Chondrocyte (in vitro differentiated cells): ENCODE data around the gene ZNF829. TPM values are rescaled to one million over a fixed set of nuclear protein-coding genes. Genes with fewer than 3 reads are reported as not detected.

Source experiments
- DNase-seq: peaks from one replicate; pipeline ENCODE4 v3.0.0; 2021; ENCODE audit warnings: mixed read lengths, low spot score
- H3K27ac Mint-ChIP-seq: one replicate; pipeline ENCODE4 v1.8.0; 2021; ENCODE audit warnings: mild to moderate bottlenecking, moderate library complexity, mixed read lengths; ENCODE audit not compliant: unreplicated experiment
- H3K27me3 Mint-ChIP-seq: 2 replicates; pipeline ENCODE4 v1.8.0; 2021; ENCODE audit warnings: low read depth, mixed read lengths
- H3K36me3 Mint-ChIP-seq: 2 replicates; pipeline ENCODE4 v1.8.0; 2021; ENCODE audit warnings: low read depth, mixed read lengths
- H3K4me1 Mint-ChIP-seq: 2 replicates; pipeline ENCODE4 v1.8.0; 2021; ENCODE audit warnings: low read depth, mild to moderate bottlenecking, mixed read lengths
- H3K4me3 Mint-ChIP-seq: one replicate; pipeline ENCODE4 v1.8.0; 2021; ENCODE audit warnings: mild to moderate bottlenecking, moderate library complexity, mixed read lengths; ENCODE audit not compliant: unreplicated experiment
- H3K9me3 Mint-ChIP-seq: 2 replicates; pipeline ENCODE4 v1.8.0; 2021; ENCODE audit warnings: low read depth, mixed read lengths
- CTCF ChIP-seq: fragments of 200-600 bp; sonication (generic); IDR thresholded peaks from 2 replicates; pipeline ENCODE4 v1.5.0; 2021; ENCODE audit warnings: antibody characterized with exemption, mild to moderate bottlenecking, moderate library complexity
- long read RNA-seq: library from polyadenylated mRNA; stranded (forward); transcript quantifications from one replicate; pipeline ENCODE4 v2.0.0, GENCODE V29; 2021
- total RNA-seq: library from RNA; stranded (reverse); gene quantifications from 3 replicates; pipeline ENCODE4 v1.2.1, GENCODE V29; 2021

ZNF829 gene
- total RNA-seq = 2.0 to 4.1 TPM (median 2.1 TPM) in 3 replicates
- long read RNA-seq = 0 reads

- Mint-ChIP-seq H3K27ac (peak within 1 kb of the TSS; percentile 95), H3K4me3 (peak within 1 kb of the TSS; percentile 85), H3K36me3 (peaks cover 47% of the 10 kb centered on the region), H3K27me3 (no peaks in the 10 kb centered on the region), H3K4me1 (peaks cover 19% of the 10 kb centered on the region), H3K9me3 (peaks cover 41% of the 10 kb centered on the region)
- DNase-seq = peak; percentile 96
- peak; percentile 87 for TF ChIP-seq CTCF
Observed at GRCh38 chr19:36915992-36916830, at the start of gene ZNF829, which contains the start of gene ZNF568. ZNF829 (minus strand) TSS chr19:36916291; CDS start chr19:36915167, 1,124 bp downstream. ZNF568 (plus strand) TSS chr19:36916332; CDS start chr19:36922771, 6,439 bp downstream.

- H3K4me1 Mint-ChIP-seq = no peaks in the 10 kb centered on the region
- no peak overlapping the region for H3K27ac Mint-ChIP-seq
- no peak for TF ChIP-seq CTCF
- H3K4me3 Mint-ChIP-seq = no peak overlapping the region
- H3K27me3 Mint-ChIP-seq = no peaks in the 10 kb centered on the region
- DNase-seq = no peak
- H3K36me3 Mint-ChIP-seq = peaks cover 23% of the 10 kb centered on the region
- H3K9me3 Mint-ChIP-seq = peaks cover 39% of the 10 kb centered on the region
Observed at GRCh38 chr19:36963280-36963679, 47.2 kb upstream of the ZNF829 start.

GRCh38 chr19:36962346-36962745 is 46.3 kb upstream of the ZNF829 start:
- H3K27ac Mint-ChIP-seq = no peak overlapping the region
- no peak overlapping the region for H3K4me3 Mint-ChIP-seq
- no peak for TF ChIP-seq CTCF
- H3K4me1 Mint-ChIP-seq = no peaks in the 10 kb centered on the region
- DNase-seq = no peak
- H3K36me3 Mint-ChIP-seq = peaks cover 27% of the 10 kb centered on the region
- no peaks in the 10 kb centered on the region for H3K27me3 Mint-ChIP-seq
- peaks cover 44% of the 10 kb centered on the region for H3K9me3 Mint-ChIP-seq

GRCh38 chr19:36950335-36951119 is 34.4 kb upstream of the ZNF829 start:
- TF ChIP-seq CTCF = no peak
- H3K4me3 Mint-ChIP-seq = no peak overlapping the region
- peaks cover 59% of the 10 kb centered on the region for H3K36me3 Mint-ChIP-seq
- no peak overlapping the region for H3K27ac Mint-ChIP-seq
- H3K4me1 Mint-ChIP-seq = no peaks in the 10 kb centered on the region
- peaks cover 53% of the 10 kb centered on the region for H3K9me3 Mint-ChIP-seq
- no peaks in the 10 kb centered on the region for H3K27me3 Mint-ChIP-seq
- DNase-seq = no peak

DNA sequence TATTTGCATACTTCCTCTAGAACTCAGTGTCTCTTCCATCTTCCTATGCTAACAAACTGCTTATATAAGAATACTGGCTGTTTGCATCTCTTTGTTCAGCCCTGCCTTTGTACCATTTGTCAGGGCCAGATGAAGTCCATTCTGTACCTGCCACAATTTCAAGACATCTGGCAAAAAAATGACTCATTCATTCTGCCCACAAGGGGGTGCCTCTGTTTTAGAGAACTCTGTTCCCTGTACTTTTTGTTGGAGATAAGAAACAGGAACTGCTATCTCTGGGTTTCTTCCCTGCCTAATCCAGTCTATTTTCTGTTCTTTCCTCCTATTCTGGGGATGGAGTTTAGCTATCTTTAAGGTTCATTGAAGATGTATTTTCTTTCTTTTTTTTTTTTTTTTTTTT is 23.1 kb upstream of the ZNF829 start:
- no peak for DNase-seq
- TF ChIP-seq CTCF = no peak
- peaks cover 68% of the 10 kb centered on the region for H3K36me3 Mint-ChIP-seq
- no peaks in the 10 kb centered on the region for H3K27me3 Mint-ChIP-seq
- H3K27ac Mint-ChIP-seq = no peak overlapping the region
- no peak overlapping the region for H3K4me3 Mint-ChIP-seq
- H3K4me1 Mint-ChIP-seq = no peaks in the 10 kb centered on the region
- peaks cover 60% of the 10 kb centered on the region for H3K9me3 Mint-ChIP-seq
